ENCODE data around the gene GTPBP10. TPM values are rescaled to one million over a fixed set of nuclear protein-coding genes. Genes with fewer than 3 reads are reported as not detected.

GTPBP10 gene
- total RNA-seq, 4 donors from 2014 or later, result 12.8 to 20.1 (median 16.4) TPM

- Histone ChIP-seq H3K9me3 (no peaks in the 10 kb centered on the region), H3K27me3 (no peaks in the 10 kb centered on the region), H3K36me3 (no peaks in the 10 kb centered on the region), H3K27ac (no peak overlapping the region), H3K4me3 (no peak overlapping the region), H3K4me1 (no peaks in the 10 kb centered on the region)
- intact Hi-C loops (cut with DNase I; ENCODE audit: low total_unique reads) (no loop called here), in situ Hi-C loops (cut with MboI; ENCODE audit: low sequenced_read_pairs in 4 of 4) (loop anchor here in 3 of 4 donors (5.0 to 25.0 kb wide), 3 partner anchors 268 to 281 kb away; partner anchors contain the start of gene STEAP1 (in 2 of the 3))
- no peak for DNase-seq
- no peak for ATAC-seq
- TF ChIP-seq POLR2A (IDR thresholded peaks at IDR 0.05) (no peak), CTCF (IDR thresholded peaks at IDR 0.05 in 4 of 5, conservative IDR thresholded peaks at IDR 0.05 in 1 of 5) (no peak)
Observed at GRCh38 chr7:90433221-90433620, 86.7 kb downstream of the GTPBP10 start.

Other genes starting within 250 kb of the GTPBP10 start
- 1 to 10 TPM in 2 of 4 donors, under 1 TPM in 2; 0.81 to 1.6 (median 0.98) TPM for gene STEAP1, start 192.2 kb upstream of the GTPBP10 start, total RNA-seq
- gene STEAP2, start 135.0 kb upstream of the GTPBP10 start, total RNA-seq, result 1 to 10 TPM in 2 of 4 donors, under 1 TPM in 2; 0.20 to 3.5 (median 1.2) TPM
- 1 to 10 TPM in 2 of 4 donors, under 1 TPM in 1, not detected in 1; 0.62 to 4.9 (median 1.6) TPM for gene CFAP69, start 101.5 kb upstream of the GTPBP10 start, total RNA-seq
- gene FAM237B, start 25.4 kb upstream of the GTPBP10 start, total RNA-seq, result not detected
- 10 to 100 TPM in 3 of 4 donors, 1 to 10 TPM in 1; 9.5 to 39.9 (median 32.6) TPM for gene CLDN12, start 56.7 kb downstream of the GTPBP10 start, total RNA-seq
- gene PTTG1IP2, start 122.9 kb downstream of the GTPBP10 start, total RNA-seq, result not detected
- 1 to 10 TPM; 3.9 to 8.6 (median 7.3) TPM for gene CDK14, start 249.6 kb downstream of the GTPBP10 start, total RNA-seq